H9 (cell line): ENCODE results near the gene UNC79. TPM values are rescaled to one million over a fixed set of nuclear protein-coding genes. Genes with fewer than 3 reads are reported as not detected.

ENCODE experiments used
- DNase-seq: peaks from one replicate; pipeline ENCODE4 v3.0.0-alpha.2; 2017
- H2AFZ ChIP-seq: one replicate; pipeline ENCODE4 v1.6.1; 2013; ENCODE audit warnings: mild to moderate bottlenecking, low read length, control low read depth, moderate library complexity
- H2AK5ac ChIP-seq: 2 replicates; pipeline ENCODE4 v1.6.1; 2013; ENCODE audit warnings: low read length, control low read depth, mixed read lengths; ENCODE audit not compliant: insufficient read length
- H2BK120ac ChIP-seq: one replicate; pipeline ENCODE4 v1.6.1; 2013; ENCODE audit warnings: low read depth, mild to moderate bottlenecking, low read length, control low read depth, inconsistent platforms; ENCODE audit not compliant: poor library complexity, severe bottlenecking
- H2BK12ac ChIP-seq: 2 replicates; pipeline ENCODE4 v1.6.1; 2013; ENCODE audit warnings: low read length, control low read depth, mixed read lengths, low read depth; ENCODE audit not compliant: insufficient read length
- H2BK15ac ChIP-seq: 2 replicates; pipeline ENCODE4 v1.6.1; 2013; ENCODE audit warnings: low read depth, low read length, control low read depth
- H2BK20ac ChIP-seq: one replicate; pipeline ENCODE4 v1.6.1; 2013; ENCODE audit warnings: low read depth, mild to moderate bottlenecking, low read length, control low read depth, inconsistent platforms; ENCODE audit not compliant: poor library complexity, severe bottlenecking
- H2BK5ac ChIP-seq: 2 replicates; pipeline ENCODE4 v1.6.1; 2013; ENCODE audit warnings: low read length, control low read depth, mixed read lengths; ENCODE audit not compliant: insufficient read length
- H3K14ac ChIP-seq: 2 replicates; pipeline ENCODE4 v1.6.1; 2013; ENCODE audit warnings: low read length, control low read depth; ENCODE audit not compliant: insufficient read depth
- H3K18ac ChIP-seq: 2 replicates; pipeline ENCODE4 v1.6.1; 2013; ENCODE audit warnings: low read depth, mild to moderate bottlenecking, mixed read lengths, low read length, control low read depth; ENCODE audit not compliant: insufficient read length
- H3K23ac ChIP-seq: 2 replicates; pipeline ENCODE4 v1.6.1; 2013; ENCODE audit warnings: low read length, control low read depth, mixed read lengths, low read depth; ENCODE audit not compliant: insufficient read length
- H3K23me2 ChIP-seq: 2 replicates; pipeline ENCODE4 v1.6.1; 2013; ENCODE audit warnings: low read depth, mild to moderate bottlenecking, mixed read lengths, low read length, control low read depth; ENCODE audit not compliant: insufficient read length, poor library complexity, severe bottlenecking
- H3K27ac ChIP-seq: 2 replicates; pipeline ENCODE4 v1.5.1; 2013; ENCODE audit warnings: low read length, control low read depth, mixed read lengths, low read depth; ENCODE audit not compliant: insufficient read length
- H3K27me3 ChIP-seq: 2 replicates; pipeline ENCODE4 v1.6.1; 2013; ENCODE audit warnings: low read length, control low read depth, inconsistent platforms; ENCODE audit not compliant: insufficient read depth
- H3K4ac ChIP-seq: 2 replicates; pipeline ENCODE4 v1.6.1; 2013; ENCODE audit warnings: low read depth, mild to moderate bottlenecking, control low read depth, inconsistent platforms, low read length, moderate library complexity
- H3K4me1 ChIP-seq: 2 replicates; pipeline ENCODE4 v1.6.1; 2013; ENCODE audit warnings: low read length, control low read depth, inconsistent platforms; ENCODE audit not compliant: insufficient read depth
- H3K4me2 ChIP-seq: 2 replicates; pipeline ENCODE4 v1.6.1; 2013; ENCODE audit warnings: low read length, control low read depth, mixed read lengths; ENCODE audit not compliant: insufficient read length, insufficient read depth
- H3K56ac ChIP-seq: 2 replicates; pipeline ENCODE4 v1.6.1; 2013; ENCODE audit warnings: low read depth, mild to moderate bottlenecking, mixed read lengths, low read length, control low read depth; ENCODE audit not compliant: insufficient read length
- H3K79me1 ChIP-seq: 2 replicates; pipeline ENCODE4 v1.6.1; 2013; ENCODE audit warnings: low read depth, mild to moderate bottlenecking, moderate library complexity, low read length, control low read depth, inconsistent platforms; ENCODE audit not compliant: insufficient read depth, poor library complexity, severe bottlenecking
- H3K79me2 ChIP-seq: 2 replicates; pipeline ENCODE4 v1.6.1; 2013; ENCODE audit warnings: low read length, control low read depth, inconsistent platforms; ENCODE audit not compliant: insufficient read depth
- H3K9ac ChIP-seq: 2 replicates; pipeline ENCODE4 v1.6.1; 2013; ENCODE audit warnings: low read length, control low read depth, mixed read lengths; ENCODE audit not compliant: insufficient read length; ENCODE audit errors: extremely low read depth
- H3K9me3 ChIP-seq: one replicate; pipeline ENCODE4 v1.6.1; 2013; ENCODE audit warnings: low read depth, low read length, inconsistent platforms; ENCODE audit not compliant: control insufficient read depth
- H3T11ph ChIP-seq: one replicate; pipeline ENCODE4 v1.6.1; 2013; ENCODE audit warnings: mild to moderate bottlenecking, low read length, control low read depth, inconsistent platforms
- H4K20me1 ChIP-seq: one replicate; pipeline ENCODE4 v1.6.1; 2013; ENCODE audit not compliant: control insufficient read depth, insufficient read length, insufficient read depth
- H4K5ac ChIP-seq: 2 replicates; pipeline ENCODE4 v1.6.1; 2013; ENCODE audit warnings: low read depth, mild to moderate bottlenecking, mixed read lengths, low read length, control low read depth; ENCODE audit not compliant: insufficient read length
- H4K8ac ChIP-seq: replicated peaks from 2 replicates; pipeline ENCODE4 v1.6.1; 2013; ENCODE audit warnings: low read length, control low read depth, mixed read lengths, low read depth; ENCODE audit not compliant: insufficient read length
- H4K91ac ChIP-seq: 2 replicates; pipeline ENCODE4 v1.6.1; 2013; ENCODE audit warnings: low read depth, mild to moderate bottlenecking, moderate library complexity, mixed read lengths, low read length, control low read depth; ENCODE audit not compliant: insufficient read length
- H3K27ac Mint-ChIP-seq, 3 experiments: 2 replicates in 2 of 3; 3 replicates in 1 of 3; pipeline ENCODE4 v1.8.0; 2020 to 2021; ENCODE audit warnings: mixed read lengths in 3 of 3, mild to moderate bottlenecking in 1 of 3, moderate library complexity in 1 of 3
- H3K27me3 Mint-ChIP-seq: 2 replicates; pipeline ENCODE4 v1.8.0; 2021; ENCODE audit warnings: low read depth, mild to moderate bottlenecking, moderate library complexity, mixed read lengths
- H3K36me3 Mint-ChIP-seq, 3 experiments: 2 replicates in 2 of 3; 3 replicates in 1 of 3; pipeline ENCODE4 v1.8.0; 2020 to 2021; ENCODE audit warnings: low read depth in 3 of 3, mixed read lengths in 3 of 3; ENCODE audit not compliant: insufficient read depth in 1 of 3
- H3K4me1 Mint-ChIP-seq, 2 experiments: 2 replicates each; pipeline ENCODE4 v1.8.0; 2020; ENCODE audit warnings: mixed read lengths in 2 of 2
- H3K4me3 Mint-ChIP-seq, 2 experiments: 2 replicates in 1 of 2; 3 replicates in 1 of 2; pipeline ENCODE4 v1.8.0; 2020 to 2021; ENCODE audit warnings: mild to moderate bottlenecking in 2 of 2, mixed read lengths in 2 of 2, moderate library complexity in 1 of 2
- H3K9me3 Mint-ChIP-seq, 2 experiments: 2 replicates in 1 of 2; 3 replicates in 1 of 2; pipeline ENCODE4 v1.8.0; 2020; ENCODE audit warnings: mild to moderate bottlenecking in 2 of 2, mixed read lengths in 2 of 2, moderate library complexity in 1 of 2
- WGBS: extraction: QIAGEN DNeasy Blood & Tissue Kit; methylation state at CpG from one replicate; pipeline ENCODE4 v1.1.7; 2013; ENCODE audit warnings: missing lambda C conversion rate, low lambda C conversion rate, mixed read lengths; ENCODE audit not compliant: insufficient read length; ENCODE audit errors: extremely low coverage; 5-methylcytosine and 5-hydroxymethylcytosine counted together
- total RNA-seq: library from RNA; stranded (reverse); gene quantifications from 2 replicates; pipeline ENCODE4 v1.2.1, GENCODE V29; 2021
- TF ChIP-seq, protein P1 (sequence below): fragments of 200-600 bp; sonication (generic); conservative IDR thresholded peaks from 3 replicates; pipeline ENCODE4 v1.8.0; 2021; ENCODE audit warnings: antibody characterized with exemption, mild to moderate bottlenecking

UNC79 gene
- total RNA-seq, 1 experiment from 2014 or later: 3.0 TPM

DNA sequence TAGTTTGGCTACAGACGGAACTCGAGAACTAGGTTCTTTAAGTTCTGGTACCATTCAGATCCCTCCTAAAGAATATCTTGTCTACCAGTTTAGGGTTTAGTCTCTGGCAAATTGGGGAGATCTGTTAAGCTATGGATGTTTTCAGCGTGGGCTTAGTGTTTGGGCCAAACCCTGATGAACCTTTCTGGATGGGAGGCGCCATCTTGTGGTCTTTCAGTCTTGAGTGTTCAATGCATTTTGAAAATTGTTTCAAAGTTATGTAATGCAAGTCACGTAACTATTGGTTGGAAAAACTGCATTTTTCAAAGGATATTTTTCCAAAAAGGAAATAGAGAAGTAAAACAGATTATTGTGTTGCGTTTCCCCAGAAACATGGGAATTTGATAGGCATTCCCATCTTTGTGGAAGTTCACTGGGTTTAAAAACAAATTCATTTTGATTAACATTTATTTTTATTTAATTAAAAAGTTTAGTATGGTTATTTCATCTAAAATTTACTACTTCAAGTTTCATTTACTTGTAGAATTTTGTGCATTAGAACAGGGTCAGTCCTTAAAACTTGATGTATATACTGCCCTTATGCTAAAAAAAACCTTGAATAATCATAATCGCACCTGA lies 188.5 kb downstream of the UNC79 start:
- Histone ChIP-seq H2BK5ac (no peak overlapping the region), H3K23ac (no peak overlapping the region), H3K18ac (no peak overlapping the region), H4K91ac (no peak overlapping the region), H3K56ac (no peak overlapping the region), H2BK15ac (no peak overlapping the region), H3K9ac (no peak overlapping the region), H3K23me2 (no peaks in the 10 kb centered on the region), H3K79me2 (no peaks in the 10 kb centered on the region), H4K8ac (no peak overlapping the region), H3K4ac (no peak overlapping the region), H3K4me1 (no peaks in the 10 kb centered on the region), H2BK120ac (no peak overlapping the region), H2AFZ (no peak overlapping the region), H3K14ac (no peak overlapping the region), H3K4me2 (no peak overlapping the region), H3K79me1 (no peaks in the 10 kb centered on the region), H3T11ph (no peak overlapping the region), H3K27me3 (no peaks in the 10 kb centered on the region), H2AK5ac (no peak overlapping the region), H3K27ac (no peak overlapping the region), H2BK12ac (no peak overlapping the region), H4K20me1 (no peaks in the 10 kb centered on the region), H2BK20ac (no peak overlapping the region), H4K5ac (no peak overlapping the region), H3K9me3 (no peaks in the 10 kb centered on the region)
- no peak for DNase-seq
- Mint-ChIP-seq H3K9me3 (no peaks in the 10 kb centered on the region), H3K27me3 (no peaks in the 10 kb centered on the region), H3K4me1 (no peaks in the 10 kb centered on the region), H3K36me3 (no peaks in the 10 kb centered on the region), H3K27ac (no peak overlapping the region), H3K4me3 (no peak overlapping the region)
- no CpG with 5 or more reads among the region's 7 CpGs for WGBS
- TF ChIP-seq, protein P1, sequence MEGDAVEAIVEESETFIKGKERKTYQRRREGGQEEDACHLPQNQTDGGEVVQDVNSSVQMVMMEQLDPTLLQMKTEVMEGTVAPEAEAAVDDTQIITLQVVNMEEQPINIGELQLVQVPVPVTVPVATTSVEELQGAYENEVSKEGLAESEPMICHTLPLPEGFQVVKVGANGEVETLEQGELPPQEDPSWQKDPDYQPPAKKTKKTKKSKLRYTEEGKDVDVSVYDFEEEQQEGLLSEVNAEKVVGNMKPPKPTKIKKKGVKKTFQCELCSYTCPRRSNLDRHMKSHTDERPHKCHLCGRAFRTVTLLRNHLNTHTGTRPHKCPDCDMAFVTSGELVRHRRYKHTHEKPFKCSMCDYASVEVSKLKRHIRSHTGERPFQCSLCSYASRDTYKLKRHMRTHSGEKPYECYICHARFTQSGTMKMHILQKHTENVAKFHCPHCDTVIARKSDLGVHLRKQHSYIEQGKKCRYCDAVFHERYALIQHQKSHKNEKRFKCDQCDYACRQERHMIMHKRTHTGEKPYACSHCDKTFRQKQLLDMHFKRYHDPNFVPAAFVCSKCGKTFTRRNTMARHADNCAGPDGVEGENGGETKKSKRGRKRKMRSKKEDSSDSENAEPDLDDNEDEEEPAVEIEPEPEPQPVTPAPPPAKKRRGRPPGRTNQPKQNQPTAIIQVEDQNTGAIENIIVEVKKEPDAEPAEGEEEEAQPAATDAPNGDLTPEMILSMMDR: peak; percentile 74
